Endothelial cell (in vitro differentiated cells): Measurements from ENCODE around the gene ARMS2. TPM values are rescaled to one million over a fixed set of nuclear protein-coding genes. Genes with fewer than 3 reads are reported as not detected.

Experiments used
- DNase-seq: peaks from one replicate; pipeline ENCODE4 v3.0.0; 2021; ENCODE audit warnings: low spot score
- H3K27ac Mint-ChIP-seq: one replicate; pipeline ENCODE4 v1.8.0; 2021; ENCODE audit warnings: mixed read lengths, inconsistent platforms; ENCODE audit not compliant: unreplicated experiment
- H3K27me3 Mint-ChIP-seq: one replicate; pipeline ENCODE4 v1.8.0; 2021; ENCODE audit warnings: mild to moderate bottlenecking, moderate library complexity, mixed read lengths, inconsistent platforms; ENCODE audit not compliant: unreplicated experiment
- H3K36me3 Mint-ChIP-seq: one replicate; pipeline ENCODE4 v1.8.0; 2021; ENCODE audit warnings: mild to moderate bottlenecking, low read depth, mixed read lengths, inconsistent platforms; ENCODE audit not compliant: unreplicated experiment
- H3K4me1 Mint-ChIP-seq: one replicate; pipeline ENCODE4 v1.8.0; 2021; ENCODE audit warnings: mild to moderate bottlenecking, mixed read lengths, inconsistent platforms; ENCODE audit not compliant: unreplicated experiment
- H3K4me3 Mint-ChIP-seq: one replicate; pipeline ENCODE4 v1.8.0; 2021; ENCODE audit warnings: mild to moderate bottlenecking, mixed read lengths, inconsistent platforms; ENCODE audit not compliant: unreplicated experiment
- H3K9me3 Mint-ChIP-seq: one replicate; pipeline ENCODE4 v1.8.0; 2021; ENCODE audit warnings: mixed read lengths, inconsistent platforms; ENCODE audit not compliant: unreplicated experiment
- total RNA-seq: library from RNA; stranded (reverse); fragmentation: NEBNext Ultra II Directional; extraction: Animal tissue kit (Norgen Biotek cat#: 25700); gene quantifications from one replicate; pipeline ENCODE4 v1.2.1, GENCODE V29; 2021; ENCODE audit not compliant: unreplicated experiment
- TF ChIP-seq, protein P1 (sequence below): fragments of 200-600 bp; sonication (generic); IDR thresholded peaks from one replicate; pipeline ENCODE4 v1.5.0; 2021; ENCODE audit warnings: antibody characterized with exemption; ENCODE audit not compliant: unreplicated experiment

Gene ARMS2
- total RNA-seq, 1 donor from 2014 or later: not detected

DNA sequence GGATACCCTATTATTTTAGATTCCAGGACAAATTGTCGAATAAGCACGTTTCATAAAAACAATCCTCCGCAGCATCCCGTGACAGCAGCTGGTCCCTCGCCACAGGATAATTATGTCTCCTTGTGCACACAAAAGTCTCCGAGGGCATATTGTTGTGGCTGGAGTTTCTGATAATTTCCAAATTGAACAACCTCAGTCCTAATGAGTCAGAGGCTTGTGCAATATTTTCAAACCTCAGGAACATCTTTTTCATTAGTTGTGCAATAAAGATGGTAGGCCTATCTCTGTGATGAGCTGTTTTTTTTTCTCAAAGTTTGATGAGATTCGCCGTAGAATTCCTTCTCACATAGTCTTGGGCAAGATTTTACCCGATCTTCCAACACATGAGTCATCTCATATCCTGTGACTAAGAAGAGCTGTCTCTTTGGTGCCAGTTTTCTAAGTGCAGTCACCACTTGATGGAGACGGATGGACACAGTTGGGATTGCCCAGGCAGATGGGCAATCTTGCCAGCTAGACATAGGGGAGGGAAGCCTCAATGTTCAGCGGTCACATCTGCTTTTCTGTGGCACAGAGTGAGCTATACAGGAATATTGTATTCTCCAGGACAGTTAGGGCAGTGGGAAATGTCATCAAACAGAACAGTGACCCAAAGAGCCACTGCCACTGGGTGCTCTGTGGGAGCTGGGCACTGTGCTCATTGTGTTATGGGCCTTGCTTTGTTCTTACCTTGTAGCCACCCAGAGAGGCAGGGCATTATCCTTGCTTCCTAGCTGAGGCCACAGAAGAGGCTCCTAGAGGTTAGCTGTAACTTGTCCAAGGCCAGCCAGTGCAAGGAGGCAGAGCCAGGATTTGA is 14.7 kb downstream of the ARMS2 start:
- H3K4me3 Mint-ChIP-seq: no peak overlapping the region
- H3K27ac Mint-ChIP-seq: no peak overlapping the region
- H3K36me3 Mint-ChIP-seq: peaks cover 6% of the 10 kb centered on the region
- DNase-seq: no peak
- peaks cover 3% of the 10 kb centered on the region for H3K27me3 Mint-ChIP-seq
- no peaks in the 10 kb centered on the region for H3K9me3 Mint-ChIP-seq
- TF ChIP-seq, protein P1, sequence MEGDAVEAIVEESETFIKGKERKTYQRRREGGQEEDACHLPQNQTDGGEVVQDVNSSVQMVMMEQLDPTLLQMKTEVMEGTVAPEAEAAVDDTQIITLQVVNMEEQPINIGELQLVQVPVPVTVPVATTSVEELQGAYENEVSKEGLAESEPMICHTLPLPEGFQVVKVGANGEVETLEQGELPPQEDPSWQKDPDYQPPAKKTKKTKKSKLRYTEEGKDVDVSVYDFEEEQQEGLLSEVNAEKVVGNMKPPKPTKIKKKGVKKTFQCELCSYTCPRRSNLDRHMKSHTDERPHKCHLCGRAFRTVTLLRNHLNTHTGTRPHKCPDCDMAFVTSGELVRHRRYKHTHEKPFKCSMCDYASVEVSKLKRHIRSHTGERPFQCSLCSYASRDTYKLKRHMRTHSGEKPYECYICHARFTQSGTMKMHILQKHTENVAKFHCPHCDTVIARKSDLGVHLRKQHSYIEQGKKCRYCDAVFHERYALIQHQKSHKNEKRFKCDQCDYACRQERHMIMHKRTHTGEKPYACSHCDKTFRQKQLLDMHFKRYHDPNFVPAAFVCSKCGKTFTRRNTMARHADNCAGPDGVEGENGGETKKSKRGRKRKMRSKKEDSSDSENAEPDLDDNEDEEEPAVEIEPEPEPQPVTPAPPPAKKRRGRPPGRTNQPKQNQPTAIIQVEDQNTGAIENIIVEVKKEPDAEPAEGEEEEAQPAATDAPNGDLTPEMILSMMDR: no peak
- H3K4me1 Mint-ChIP-seq: peaks cover 15% of the 10 kb centered on the region

DNA sequence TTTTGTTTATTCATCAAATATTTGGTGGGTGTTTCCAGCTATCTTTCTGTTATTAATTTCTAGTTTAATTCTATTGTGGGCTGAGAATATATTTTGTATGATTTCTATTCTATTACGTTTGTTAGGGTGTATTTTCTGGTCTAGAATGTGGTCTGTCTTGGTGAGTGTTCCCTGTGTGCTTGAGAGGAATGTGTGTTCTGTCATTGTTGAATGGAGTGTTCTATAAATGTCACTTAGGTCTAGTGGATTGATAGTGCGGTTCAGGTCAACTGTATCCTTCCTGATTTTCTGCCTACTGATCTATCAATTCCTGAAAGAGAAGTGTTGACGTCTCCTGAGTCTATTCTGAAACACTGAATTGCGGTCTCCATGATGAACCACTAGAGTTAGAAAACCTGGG is 15.4 kb downstream of the ARMS2 start:
- no peak overlapping the region for H3K27ac Mint-ChIP-seq
- no peaks in the 10 kb centered on the region for H3K9me3 Mint-ChIP-seq
- no peak overlapping the region for H3K4me3 Mint-ChIP-seq
- no peak for DNase-seq
- peaks cover under 1% of the 10 kb centered on the region for H3K27me3 Mint-ChIP-seq
- peaks cover 6% of the 10 kb centered on the region for H3K36me3 Mint-ChIP-seq
- H3K4me1 Mint-ChIP-seq: peaks cover 22% of the 10 kb centered on the region
- TF ChIP-seq, protein P1: no peak

DNA sequence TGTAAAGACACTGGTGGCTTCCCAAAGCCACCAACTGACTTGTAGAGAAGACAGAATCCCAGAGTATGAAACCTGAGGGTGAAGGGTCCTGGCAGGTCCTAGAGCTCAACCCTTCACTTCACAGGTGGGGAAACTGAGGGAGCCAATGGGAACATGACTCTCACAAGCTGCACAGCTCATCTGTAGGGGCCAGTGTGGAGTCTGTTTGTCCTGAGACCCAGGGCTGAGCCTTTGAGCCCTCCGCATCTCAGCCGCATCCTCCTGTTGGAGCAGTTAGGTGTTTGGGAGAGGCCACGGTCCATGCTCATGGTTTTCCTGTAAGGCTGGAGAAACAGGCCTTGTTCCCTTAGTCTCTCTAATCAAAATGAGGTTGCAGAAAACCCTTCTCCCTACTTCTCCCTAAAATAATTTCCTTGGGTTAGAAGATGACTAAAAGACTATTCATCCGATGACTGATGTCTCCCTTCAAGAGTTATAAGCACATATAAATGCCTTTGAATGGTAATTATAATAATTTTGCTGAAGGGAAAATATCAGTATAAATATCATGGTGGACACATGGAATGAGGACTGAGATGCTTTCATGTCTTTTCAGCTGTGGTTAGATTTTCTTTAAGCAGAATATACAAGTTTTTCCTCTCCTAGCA is 17.2 kb downstream of the ARMS2 start:
- no peak overlapping the region for H3K27ac Mint-ChIP-seq
- H3K27me3 Mint-ChIP-seq: no peaks in the 10 kb centered on the region

DNA sequence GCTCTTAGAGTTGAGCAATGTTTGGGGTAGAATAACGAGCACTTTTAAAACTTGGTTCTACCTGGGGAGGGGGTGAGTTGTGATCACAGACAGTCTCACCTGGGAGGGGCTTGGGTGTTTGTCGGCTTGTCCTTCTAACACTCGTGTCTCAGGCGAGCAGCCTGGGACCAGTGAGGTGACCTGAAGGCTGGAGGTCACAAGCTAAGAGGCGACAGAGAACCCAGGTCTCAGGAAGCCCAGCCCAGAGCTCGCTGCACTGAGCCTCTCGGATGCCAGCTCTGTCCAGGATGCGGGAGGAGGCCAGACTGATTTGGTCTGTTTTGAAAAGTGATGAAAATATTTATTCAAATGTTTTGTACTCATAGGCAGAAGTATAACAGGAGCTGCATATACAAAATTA is 18.7 kb downstream of the ARMS2 start:
- no peaks in the 10 kb centered on the region for H3K36me3 Mint-ChIP-seq
- no peak overlapping the region for H3K4me3 Mint-ChIP-seq
- H3K9me3 Mint-ChIP-seq: no peaks in the 10 kb centered on the region
- no peak overlapping the region for H3K27ac Mint-ChIP-seq
- H3K4me1 Mint-ChIP-seq: peaks cover 40% of the 10 kb centered on the region
- TF ChIP-seq, protein P1: no peak
- no peak for DNase-seq
- no peaks in the 10 kb centered on the region for H3K27me3 Mint-ChIP-seq

More for the DNA sequence above, 17.2 kb downstream of the ARMS2 start:
- Mint-ChIP-seq H3K4me1 (peaks cover 39% of the 10 kb centered on the region), H3K36me3 (no peaks in the 10 kb centered on the region), H3K4me3 (no peak overlapping the region), H3K9me3 (no peaks in the 10 kb centered on the region)
- TF ChIP-seq, protein P1: no peak
- no peak for DNase-seq
